Stimulated activated CD8-positive, alpha-beta memory T cell treated with anti-CD3 and anti-CD28 coated beads, Interleukin-4, amount 100 ng/mL, for 24 hours (primary cell): ENCODE measurements around the gene AKAP13.

Source experiments
- DNase-seq: peaks from one replicate; pipeline ENCODE4 v3.0.0-alpha.2; 2020; ENCODE audit warnings: low read depth

Gene AKAP13

GRCh38 chr15:85741021-85741421 lies 360.6 kb downstream of the AKAP13 start:
- no peak for DNase-seq

DNA sequence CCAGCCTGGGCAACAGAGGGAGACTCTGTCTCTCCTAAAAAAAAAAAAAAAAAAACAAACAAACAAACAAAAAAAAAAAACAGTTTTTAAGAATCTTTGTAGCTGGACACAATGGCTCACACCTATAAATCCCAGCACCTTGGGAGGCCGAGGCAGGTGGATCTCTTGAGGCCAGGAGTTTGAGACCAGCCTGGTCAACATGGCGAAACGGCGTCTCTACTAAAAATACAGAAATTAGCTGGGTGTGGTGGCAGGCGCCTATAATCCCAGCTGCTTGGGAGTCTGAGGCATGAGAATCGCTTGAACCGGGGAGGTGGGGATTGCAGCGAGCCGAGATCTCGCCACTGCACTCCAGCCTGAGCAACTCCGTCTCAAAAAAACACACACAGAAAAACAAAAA lies 361.3 kb downstream of the AKAP13 start:
- DNase-seq = no peak

DNA sequence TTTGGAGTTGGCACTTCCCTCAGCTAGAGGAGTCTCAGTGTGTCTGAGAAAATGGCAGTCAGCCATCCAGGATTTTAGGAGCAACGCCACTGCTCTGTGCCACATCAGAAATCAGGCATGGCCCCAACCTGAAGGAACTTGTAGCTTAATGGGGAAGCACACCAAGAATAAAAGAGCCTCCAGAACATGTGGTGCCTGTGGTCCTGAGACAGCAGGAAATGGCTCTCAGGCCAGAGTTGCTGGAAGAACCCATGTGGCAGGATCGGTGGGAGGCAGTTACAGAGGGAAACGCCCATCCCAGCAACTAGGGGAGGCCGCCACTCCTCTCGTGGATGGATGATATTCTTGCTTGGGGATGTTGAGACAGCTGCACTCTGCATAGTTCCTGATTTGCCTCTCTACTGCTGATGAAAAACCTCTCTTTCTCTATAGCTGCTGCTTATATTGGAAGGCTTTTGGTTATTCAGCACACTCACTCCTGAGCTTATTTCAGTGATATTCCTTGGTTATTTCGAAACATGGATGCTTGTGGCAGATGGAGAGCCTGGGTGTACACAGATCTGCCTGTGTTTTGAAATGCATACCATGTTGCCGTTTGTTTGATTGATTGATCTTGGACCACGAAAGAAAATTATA lies 361.9 kb downstream of the AKAP13 start:
- no peak for DNase-seq

GRCh38 chr15:85743392-85744055 lies 363.1 kb downstream of the AKAP13 start:
- no peak for DNase-seq

DNA sequence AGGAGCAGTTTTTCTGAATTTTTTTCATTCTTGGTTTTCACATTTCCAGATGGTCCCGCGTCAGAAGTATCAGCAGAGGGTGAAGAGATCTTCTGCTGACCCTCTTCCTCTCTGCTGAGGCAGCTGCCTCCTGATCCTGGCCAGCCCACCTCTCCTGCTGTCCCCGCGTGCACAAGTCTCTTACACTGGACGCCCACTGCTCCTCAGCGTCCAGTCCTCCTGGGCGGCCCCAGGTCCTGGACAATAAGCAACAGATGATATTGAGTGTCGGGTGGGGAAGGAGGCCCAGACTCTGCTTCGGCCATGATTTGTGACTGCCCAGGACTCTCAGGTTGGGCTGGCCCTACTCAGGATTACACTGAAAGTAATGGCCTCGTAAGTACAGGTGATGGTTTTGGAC lies 364.2 kb downstream of the AKAP13 start:
- no peak for DNase-seq

DNA sequence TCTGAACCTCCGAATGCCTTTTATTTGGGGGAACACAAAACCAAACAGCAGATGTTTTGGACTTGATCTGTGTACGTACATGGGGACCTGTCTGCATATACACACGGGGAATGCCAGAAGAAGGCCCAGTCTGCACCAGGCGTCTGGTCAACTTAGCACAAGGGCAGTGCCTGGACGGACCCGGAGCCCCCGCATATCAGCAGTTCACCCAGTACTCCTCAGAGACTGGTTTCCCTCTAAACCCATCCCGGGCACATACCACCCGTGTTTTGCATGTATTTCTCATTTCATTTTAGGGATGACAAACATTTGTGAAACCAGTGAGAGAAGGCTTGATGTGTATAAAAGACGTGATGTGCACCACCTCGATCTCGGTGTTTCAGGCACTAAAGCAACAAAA lies 364.6 kb downstream of the AKAP13 start:
- DNase-seq = no peak

- no peak for DNase-seq
Observed at GRCh38 chr15:85745525-85746150, 365.2 kb downstream of the AKAP13 start.

DNA sequence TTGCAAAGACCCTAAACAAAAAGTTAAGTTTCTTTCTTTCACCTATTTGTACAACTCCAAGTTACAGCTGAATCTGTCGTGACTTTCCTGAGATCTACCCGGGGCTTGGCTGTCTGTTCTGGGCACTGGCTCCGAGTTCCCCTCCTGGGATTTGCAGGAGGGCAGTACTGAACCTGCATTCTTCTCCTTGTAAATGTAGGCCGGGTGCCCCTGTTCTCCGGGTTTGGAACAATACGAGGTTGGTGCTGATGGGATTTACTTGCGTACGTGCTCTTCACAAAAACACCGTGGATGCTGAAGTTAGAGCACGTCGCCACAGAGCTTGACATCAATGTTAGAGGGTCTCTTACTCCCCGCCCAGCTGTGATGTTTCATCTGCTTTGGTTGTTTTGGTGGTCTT lies 366.2 kb downstream of the AKAP13 start:
- no peak for DNase-seq

- no peak for DNase-seq
Observed at GRCh38 chr15:85748176-85748575, 367.8 kb downstream of the AKAP13 start.

DNA sequence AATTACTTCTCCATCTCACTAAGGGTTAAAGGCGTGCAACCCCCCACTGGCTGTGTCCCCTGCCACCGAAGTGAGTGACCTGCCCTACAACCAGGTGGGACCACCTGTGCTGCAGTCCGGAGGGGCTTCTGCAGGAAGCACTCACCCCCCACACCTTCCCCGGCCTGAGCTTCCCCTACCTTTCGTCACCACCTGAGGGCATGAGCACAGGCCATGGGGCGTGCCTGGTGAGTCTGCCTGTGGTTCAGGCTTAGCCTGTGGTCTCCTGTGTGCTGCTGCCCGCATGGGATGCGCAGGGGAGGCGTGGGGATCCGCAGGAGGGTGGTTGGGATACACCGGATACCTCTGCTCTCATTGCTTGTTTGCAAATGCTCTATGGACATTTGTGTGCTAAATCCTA lies 368.3 kb downstream of the AKAP13 start:
- no peak for DNase-seq

DNA sequence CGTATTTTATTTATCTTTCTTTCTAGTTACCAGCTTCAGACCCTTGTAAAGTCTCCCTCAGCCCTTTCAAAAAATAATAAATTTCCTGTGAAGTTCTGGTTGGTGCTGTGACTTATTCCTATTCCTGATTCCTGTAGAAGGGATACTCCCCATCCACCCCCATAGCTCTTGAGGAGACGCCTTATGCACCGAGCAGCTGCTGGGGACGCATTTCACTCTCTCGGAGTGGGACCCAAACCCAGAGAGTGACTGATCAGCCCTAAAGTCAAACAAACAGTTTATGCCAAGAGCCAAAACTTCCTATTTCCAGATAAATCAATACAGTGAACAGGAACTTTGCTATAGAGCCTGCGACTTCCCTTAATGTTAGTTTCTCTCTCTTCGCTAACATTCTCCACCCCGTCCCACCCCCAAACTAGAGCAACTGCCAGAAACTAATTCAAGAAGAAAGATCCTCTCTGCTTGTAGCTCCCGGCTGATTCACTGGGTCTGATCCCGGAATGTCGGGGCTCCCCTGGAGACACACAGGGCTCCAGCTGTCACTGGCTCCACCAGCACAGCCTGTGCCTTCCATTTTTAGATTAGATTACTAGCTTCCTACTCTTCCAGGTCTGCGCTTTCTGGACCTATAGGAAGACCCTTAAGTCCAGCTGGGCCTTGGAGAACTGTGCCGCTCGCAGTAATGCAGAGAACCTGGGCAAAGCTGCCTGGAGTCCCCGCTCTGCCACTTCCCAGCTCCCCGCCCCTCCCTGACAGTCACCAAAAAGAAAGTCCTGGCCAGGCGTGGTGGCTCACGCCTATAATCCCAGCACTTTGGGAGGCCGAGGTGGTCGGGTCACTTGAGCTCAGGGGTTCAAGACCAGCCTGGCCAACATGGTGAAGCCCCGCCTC lies 369.1 kb downstream of the AKAP13 start:
- no peak for DNase-seq

DNA sequence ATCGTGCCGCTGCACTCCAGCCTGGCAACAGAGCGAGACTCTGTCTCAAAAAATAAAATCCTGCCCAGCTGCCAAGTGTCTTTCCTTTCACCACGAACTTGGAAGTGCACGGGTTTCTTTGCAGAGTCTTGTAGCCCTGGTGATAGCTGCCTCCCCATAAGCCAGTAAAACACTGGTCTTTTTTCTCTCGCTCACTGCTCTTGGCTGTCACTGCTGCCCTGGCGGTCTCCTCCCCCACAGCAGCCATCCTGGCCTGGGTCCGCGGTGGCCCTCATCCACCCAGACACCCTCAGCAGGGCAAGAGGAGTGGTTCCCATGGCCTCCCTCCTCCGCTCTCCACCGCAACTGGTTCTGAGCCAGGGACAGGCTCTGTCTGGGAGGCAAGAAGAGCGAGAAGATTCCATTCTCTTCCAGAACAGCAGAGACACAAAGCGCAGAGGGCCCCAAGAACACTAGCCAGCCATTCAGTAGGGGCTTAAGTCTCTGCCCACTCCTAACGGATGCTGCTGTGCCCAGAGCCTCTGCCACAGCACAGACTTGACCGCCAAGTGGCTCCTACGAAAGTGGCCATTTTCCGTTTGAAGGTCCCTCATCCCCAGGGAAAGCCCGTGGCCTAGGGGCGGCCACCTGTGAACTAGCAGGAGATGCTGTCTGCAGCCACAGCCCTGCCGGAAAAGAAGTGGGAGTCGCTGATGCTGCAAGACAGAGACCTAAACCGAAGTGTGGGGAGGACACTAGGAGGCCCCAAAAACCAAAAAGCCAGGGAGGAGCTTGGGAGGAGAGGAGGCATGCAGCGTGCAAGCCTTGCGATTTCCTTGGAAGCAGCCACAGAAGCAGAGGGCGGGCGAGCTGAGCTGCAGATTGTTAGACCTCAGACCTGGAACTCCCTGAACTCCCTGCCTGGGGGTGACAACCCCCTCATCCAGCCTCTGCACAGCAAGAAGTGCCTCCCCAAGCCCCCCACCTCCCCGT lies 370.2 kb downstream of the AKAP13 start:
- DNase-seq = no peak

GRCh38 chr15:85751291-85752123 lies 371.1 kb downstream of the AKAP13 start:
- no peak for DNase-seq

DNA sequence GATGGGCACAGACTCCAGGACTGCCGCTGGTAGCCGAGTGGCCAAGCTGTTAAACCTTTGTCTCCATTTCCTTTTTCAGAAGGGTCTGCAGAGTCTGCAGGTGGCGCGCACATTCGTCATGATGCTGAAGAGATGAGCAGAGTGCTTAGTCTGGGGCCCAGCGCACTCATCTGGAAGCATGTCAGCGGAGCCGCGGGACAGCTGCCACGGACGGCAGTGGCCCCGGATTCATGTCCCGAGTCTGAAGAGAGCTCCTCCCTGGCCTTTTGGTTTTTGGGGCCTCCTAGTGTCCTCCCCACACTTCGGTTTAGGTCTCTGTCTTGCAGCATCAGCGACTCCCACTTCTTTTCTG lies 371.7 kb downstream of the AKAP13 start:
- DNase-seq = no peak

DNA sequence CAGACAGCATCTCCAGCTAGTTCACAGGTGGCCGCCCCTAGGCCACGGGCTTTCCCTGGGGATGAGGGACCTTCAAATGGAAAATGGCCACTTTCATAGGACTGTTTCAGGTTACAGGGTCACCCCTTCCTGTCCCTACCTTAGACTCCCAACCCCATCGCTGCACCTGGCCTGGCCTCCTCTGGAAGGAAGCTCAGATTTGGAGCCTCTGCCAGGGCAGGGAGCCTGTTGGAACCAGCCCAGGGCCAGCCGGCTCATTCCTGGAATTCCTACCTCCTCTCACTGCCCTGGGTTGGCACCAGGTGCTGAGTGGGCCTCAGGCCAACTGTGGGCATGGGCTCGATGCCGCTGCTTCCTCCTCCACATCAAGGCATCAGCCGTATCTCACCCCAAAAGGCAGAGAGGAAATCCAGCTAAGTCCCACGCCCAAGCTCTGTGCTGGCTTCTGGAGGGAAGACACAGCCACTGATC lies 372.1 kb downstream of the AKAP13 start:
- no peak for DNase-seq

DNA sequence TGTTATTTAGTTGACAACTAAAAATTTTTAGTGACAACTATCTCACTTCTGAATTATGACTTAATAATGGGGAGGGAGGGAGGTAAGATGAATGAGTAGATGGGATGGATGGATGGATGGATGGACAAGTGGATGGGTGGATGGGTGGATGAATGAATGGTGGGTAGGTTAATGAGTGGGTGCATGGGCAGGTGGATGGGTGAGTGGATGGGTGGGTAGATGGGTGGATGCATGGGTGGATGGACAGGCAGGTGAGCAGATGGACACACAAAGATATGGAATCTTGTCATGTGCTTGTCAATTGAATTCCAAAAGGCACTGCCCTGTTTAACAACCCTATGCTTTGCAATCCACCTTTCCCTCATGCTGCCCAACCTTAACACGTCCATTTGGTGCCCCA lies 372.9 kb downstream of the AKAP13 start:
- DNase-seq = no peak

DNA sequence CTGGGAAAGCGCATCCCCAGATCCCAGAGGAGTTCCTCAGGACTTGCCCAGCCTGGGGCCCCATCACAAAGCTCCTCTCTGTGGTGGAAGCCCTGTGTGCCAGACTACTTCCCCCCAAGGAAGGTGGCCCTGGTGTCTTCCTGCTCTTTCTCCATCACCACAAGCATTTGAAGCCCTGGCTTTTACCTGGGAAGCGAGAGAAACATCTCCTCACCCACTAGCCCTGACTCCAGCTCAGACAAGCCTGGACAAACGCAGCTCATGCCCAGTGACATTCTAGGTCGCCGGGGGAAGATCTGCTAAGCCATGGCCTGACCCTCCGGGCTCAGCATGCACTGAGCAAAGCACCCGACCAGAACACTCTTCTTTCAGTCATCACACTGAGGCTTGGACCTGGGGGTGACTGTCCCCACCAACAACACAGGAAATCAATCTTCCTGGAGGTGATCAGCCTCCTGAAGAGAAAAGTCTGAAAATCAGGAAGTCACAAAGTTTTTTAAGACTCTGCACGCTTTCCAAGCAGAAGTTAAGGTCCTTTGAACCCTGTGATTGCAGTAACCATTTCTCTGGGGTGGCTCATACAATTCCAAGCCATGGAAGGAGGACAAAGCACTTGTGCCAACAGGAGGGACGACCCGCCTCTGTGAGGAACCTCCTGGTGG lies 373.5 kb downstream of the AKAP13 start:
- no peak for DNase-seq

DNA sequence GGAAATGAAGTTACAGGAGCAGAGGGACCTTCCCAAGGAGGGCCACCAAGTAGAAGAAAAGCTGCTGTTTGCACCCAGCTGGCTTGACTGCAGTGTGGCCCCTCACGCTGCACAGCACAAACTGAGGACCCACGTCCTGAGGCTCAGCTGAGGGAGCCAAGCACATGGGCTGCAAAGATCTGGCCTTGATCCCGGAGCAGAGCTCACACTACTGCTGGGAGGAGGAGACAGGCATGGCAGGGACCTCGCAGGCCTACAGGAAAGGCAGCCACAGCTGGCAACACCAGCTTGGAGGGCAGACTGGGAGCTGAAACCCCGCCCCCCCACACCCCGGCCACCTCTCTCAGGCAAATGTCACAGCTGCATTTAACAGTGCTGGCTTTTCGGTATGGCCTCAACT lies 374.6 kb downstream of the AKAP13 start:
- DNase-seq = no peak

DNA sequence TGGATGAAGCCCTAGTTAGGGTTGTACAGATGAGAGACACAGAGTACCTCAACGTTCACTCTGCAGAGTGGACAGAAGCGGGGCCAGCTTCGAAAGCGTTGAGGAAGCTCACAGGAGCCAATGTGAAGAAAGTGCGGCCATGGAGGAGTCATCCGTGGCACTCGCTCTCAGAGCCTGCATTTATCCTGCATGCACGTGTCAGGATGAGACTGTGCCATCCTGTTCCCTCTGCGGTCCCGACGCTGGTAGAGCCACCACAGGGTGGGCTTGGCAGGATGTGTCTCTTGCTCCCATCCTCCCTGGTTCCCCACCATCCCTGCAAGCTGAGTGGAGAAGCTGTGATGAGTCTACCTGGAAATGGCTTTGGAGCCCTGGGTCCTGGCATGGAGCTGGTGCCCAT lies 375.1 kb downstream of the AKAP13 start:
- no peak for DNase-seq

DNA sequence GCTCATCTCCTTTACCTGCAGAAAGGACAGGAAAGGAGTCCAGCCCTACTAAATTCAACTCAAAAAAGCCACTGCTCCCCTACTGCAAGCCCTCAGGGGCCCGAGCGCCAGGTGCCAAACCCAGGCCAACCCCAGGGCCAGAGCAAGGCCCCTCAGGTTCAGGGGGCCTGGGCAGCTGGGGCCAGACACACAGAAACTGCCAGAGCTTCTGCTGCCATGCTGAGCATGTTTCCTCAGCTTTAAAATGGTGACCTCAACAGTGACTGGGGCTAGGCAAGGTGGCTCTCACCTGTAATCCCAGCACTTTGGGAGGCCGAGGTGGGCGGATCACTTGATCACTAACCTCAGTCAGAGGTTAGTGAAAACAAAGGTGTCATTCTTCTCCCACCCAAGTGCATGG lies 375.5 kb downstream of the AKAP13 start:
- no peak for DNase-seq
